Activated T-cell treated with anti-CD3 and anti-CD28 coated beads for 48 hours (primary cell): ENCODE measurements around the gene FCHSD1.

Experiments used
- DNase-seq: peaks from one replicate; pipeline ENCODE4 v3.0.0-alpha.2; 2020; ENCODE audit warnings: low read depth

Gene FCHSD1

DNA sequence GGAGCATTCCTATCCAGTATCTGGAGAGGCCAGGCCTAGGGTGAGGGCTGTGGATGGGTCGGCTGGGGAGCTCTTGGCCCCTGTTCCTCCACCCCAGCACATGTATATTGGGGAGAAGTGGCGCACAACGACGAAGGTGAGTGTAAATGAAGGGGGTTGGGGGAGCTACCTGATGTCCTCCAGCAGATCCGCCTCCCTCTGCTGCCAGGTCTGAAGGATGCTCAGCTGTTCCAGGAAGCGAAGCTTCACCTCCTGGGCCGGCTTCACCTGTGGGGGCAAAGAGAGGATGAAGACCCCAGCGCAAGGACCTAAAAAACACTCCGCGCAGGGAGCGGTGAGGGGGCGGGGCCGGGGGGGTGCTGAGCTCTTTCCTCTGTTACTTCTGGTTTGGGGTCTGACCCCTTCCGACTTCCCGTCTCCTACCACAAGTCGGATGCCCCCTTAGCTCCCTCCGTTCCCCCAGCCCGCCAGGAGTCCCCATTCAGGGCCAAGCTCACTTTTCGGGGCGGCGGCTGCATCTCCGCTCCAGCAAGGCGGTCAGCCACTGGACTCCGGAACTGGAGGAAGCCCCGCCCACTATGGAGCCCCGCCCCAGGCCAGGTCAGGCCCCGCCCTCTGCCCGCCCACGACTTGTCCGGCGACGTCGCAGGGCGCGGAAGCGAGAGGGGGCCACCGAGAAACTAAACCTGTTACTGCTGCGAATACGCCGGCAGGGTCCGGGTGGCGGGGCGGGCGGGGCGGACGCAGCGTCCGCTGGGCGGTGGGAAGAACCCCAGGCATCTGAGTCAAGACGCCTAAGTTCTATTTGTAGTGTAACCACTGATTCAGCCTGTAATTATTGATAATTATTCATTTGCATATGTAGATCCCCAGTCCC lies at the start of gene FCHSD1:
TSS of gene FCHSD1 (minus strand) at position 568 of the 877 bp plus-strand sequence. CDS start at position 518, 50 bp downstream.
- peak; percentile 82 for DNase-seq

DNA sequence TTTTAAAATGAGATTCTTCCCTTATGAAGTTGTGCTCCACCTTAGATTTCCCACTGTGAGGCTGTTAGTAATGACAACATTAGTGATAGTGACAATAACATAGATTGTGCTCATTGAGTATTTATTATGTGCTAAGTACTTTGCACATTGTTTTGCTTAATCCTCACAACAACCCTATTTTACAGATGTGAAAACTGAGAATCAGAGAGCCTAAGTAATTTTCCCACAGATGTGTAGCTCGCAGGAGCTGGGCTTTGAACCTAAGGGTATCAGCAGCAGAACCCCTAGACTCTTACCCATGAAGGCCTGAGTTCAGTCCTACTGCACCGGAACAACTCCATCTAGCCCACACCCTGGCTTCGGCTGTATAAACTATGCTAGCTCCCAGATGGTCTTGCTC lies 46.4 kb upstream of the FCHSD1 start:
- DNase-seq = no peak

DNA sequence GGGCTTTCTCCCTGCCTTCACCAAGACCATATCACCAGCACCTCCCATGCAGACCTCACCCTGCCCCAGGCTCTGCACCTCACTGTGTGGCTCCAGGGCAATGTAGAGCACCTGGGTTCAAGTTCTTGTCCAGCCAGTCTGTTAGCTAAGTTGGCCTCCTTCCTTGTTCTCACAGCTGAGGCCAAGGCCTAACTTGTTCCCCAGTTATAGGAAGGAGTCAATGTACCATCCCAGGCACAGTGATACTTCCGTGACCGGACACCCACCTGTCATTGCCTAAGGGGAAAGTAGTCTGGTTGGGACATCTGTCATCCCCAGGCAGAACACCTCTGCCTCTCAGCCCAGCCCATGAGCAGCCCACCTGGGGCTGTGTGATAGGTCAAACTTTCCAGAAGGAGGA lies 45.2 kb upstream of the FCHSD1 start:
- no peak for DNase-seq

DNA sequence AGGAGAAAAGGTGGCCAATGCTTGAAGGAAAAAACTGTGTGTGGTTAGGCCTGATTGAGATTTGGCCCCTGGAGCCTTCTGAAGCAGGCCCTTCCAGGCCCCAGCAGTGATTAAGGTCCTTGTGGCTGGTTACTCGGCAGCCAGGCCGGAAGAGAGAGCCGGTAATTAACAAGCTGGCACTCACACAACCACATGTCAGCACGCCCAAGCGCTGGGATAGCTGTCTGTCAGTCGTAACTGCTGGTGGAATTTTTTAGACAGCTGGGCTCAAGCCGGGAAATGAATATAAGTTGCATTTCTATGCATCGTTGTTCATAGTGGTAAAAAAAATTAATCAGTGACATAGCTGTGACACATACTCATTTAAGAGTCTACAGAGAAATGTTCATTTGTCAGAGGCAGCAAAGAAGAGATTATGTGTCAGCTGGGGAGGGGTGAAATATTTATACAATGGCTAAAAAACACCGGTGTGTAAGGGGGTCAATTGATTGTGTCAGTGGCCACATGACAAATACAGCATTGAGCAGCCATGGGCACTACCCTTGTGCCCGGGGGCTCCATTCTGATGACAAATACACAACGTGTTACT lies 44.5 kb upstream of the FCHSD1 start:
- DNase-seq = no peak

DNA sequence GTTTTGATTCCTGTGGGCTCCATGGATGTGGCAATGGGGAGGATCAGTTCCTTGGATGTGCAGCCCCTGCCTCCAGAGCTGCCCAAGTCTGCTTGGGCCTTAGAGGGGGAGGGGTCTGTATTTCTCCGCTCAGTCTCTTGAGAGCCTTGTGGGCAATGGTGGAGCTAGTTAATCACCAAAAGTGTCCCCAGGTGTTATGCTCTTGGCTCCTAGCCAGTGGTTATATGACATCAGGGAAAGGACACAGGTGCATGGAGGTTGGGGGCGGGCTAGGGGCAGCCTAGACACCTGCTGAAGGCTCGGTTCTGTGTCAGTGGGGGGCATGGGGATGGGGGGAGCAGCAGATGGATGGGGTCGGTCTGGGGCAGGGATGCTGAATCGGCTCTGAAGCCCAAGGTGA lies 43.3 kb upstream of the FCHSD1 start:
- DNase-seq = no peak

DNA sequence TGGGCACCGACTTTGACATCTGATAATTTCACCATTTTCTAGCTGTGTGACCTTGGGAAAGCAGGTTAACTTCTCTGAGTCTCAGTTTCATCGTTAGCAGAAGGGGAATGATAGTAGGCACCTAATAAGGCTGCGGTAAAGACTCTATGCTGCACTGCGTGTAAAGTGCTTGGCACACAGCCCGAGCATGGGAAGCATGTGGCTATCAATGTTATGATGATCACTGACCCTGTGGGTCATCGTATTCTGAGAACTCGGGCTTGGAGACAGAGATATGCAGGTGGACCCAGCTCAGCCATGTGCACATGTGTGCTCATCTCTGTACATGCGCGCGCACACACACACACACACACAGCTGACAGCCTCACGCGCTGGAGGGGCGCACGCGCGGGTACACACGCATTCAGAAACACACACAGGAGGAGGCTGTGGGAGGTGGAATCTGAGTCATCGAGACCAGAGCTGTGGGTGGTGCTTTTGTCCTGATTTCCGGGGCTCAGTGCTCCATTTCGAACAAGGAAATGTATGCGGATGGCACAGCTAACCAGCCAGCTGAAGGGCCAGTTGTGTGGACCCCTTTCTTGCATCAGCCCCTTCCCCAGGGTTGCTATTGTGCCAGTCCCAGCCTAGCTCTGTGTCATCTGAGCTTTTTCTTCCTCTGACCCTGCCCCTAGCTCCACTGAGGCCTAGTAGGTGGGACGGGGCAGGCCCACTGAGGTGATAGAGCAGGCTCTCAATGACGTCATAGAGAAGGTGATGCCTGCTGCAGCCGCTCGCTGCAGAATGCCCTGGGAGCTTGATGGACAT lies 41.9 kb upstream of the FCHSD1 start:
- peak; percentile 74 for DNase-seq

DNA sequence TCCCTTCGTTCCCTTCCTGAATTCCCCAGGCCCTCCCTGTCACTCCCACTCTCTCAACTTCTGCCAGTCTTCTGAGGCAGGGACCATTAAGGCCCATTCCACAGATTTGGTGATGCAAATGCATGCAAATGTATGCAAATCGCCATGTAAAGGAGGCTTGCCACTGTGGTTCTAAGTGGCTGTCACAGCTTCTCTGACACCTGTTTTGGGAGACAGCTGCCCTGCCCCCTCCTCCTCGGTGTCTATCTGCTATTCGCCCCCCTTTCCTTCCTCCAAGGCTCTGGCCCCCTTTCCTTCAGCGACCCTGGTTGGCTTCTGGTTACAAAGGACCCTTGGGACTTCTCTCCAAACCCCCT lies 41.3 kb upstream of the FCHSD1 start:
- DNase-seq = no peak

DNA sequence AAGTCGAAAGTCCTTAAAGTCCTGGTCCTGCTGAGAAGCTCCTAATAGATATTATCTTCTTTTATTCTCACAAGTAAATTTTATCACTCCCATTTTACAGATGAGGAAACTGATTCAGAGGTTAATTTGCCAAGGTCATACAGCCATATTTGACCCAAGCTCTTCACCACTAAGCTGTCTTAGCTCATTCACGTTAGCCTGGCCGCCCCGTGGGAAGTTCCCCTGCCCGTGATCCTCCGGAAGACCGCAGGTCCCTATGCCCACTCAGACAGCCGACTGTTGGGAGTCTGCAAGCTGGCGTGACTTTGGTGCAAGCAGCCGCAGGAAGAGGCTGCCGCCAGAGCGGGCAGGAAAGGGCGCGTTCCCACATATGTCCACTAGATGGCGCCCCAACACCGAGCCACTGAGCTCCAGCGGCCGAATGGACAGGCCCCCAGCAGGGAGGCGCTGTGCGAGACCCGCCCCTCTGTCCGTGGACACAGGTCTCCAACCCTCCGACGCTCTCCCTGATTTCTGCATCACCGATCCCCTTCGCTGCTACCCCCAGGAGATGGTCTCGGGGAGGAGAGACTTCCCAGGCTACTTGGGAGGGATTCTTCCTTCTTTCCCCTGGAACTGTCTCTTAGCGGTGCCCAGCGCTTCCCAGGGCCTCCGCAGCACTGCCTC lies 40.8 kb upstream of the FCHSD1 start:
- peak; percentile 87 for DNase-seq

DNA sequence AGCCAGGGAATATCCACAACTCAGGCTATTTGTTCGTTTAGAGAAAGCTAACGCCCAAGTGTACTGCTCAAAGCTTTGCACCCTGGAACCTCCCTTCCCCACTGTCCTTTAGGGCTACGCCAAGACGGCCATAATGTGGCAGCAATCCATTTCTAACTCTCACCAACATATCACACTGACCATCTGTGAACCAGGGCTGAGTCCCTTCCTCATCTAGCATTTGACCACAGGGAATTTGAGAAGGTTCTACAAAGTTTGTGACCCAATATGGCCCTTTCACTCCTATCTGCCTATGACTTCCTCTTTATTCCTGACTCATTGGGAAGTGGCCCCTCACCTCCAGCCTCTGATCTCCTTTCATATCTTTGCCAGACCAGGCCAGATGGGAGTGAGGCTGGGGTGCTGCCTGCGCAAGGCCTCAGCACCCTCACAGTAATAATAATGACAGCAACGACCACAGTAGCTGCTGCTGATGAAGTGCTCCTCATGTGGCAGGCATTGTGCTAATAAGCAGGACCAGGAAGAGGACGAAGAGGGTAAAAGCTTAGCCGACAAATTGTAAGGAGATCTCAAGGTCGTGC lies 40.2 kb upstream of the FCHSD1 start:
- DNase-seq = no peak

DNA sequence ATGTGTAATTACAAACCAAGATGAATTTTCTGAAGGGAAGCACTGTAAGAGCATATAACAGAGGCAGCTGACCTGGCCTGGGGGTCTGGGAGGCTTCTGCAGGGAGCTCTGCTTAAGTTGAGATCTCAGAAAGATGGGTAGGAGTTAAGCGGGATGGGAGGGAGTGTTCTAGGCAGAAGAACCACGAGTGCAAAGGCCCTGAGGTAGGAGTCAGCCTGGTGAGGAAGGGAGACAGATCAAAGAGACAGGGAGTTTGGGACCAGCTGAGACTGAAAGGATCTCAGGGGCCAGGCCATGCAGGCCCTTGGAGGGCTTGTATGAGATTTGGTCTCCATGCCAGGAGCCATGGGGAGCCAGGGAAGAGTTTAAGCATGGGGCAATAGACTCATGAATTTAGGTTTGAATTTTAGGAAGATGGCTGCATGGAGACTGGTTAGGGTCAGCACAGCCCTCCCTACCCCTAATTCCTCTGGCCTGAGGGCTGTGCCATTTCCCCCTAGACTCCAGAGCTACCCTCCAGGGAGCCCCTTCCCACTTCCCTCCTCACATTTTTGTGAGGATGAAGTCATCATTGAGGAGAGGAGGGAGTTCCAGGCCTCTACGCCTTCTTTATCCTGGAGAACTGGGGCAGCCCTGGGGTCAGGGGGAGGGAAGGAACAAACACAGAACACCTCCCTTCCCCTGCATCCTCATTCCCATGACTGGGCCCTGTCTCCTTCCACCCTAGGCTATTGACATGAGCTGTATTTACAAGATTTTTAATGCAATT lies 35.6 kb upstream of the FCHSD1 start:
- no peak for DNase-seq

DNA sequence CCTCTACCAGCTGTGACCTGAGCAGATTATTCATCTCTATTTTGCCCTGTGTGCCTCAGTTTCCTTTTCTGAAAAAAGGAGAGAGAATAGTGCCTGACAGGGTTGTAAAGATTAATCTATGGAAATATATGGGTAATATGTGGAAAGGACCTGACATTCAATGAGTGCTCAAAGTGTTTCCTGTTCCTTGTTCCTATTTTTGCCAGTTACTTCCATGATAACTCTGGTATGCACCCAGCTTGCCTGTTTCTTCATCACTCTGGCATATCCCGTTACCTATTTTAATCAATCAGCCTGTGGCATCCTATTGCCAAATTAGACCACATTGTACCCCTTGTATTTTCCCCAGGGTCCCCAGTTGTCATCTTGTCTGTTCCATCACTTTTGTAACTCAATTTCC lies 34.4 kb upstream of the FCHSD1 start:
- no peak for DNase-seq

DNA sequence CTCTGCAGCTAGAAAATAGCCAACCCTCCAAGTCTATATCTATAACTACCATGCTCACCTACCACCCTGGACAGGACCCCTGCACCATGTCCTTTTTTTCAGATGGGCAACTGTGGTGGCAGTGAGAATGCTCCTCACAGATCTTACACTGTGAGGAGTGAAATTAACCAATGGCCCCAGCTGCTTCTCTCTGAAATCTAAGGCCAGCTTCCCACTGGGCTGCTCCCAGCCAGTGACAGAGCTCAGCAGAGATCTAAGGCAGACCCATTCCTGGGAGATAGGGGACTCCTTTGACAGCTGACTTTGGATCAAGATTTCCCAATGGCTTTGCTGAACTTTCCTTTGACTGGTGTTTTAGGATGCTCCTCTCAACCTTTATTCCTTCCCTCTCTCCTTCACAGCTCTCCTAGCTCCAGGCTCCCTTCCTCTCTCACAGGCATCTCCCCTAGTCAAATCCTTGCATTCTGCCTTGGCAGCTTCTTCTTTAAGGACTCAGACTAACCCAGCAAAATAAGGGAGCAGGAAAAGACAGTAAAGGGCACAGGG lies 32.5 kb upstream of the FCHSD1 start:
- no peak for DNase-seq

DNA sequence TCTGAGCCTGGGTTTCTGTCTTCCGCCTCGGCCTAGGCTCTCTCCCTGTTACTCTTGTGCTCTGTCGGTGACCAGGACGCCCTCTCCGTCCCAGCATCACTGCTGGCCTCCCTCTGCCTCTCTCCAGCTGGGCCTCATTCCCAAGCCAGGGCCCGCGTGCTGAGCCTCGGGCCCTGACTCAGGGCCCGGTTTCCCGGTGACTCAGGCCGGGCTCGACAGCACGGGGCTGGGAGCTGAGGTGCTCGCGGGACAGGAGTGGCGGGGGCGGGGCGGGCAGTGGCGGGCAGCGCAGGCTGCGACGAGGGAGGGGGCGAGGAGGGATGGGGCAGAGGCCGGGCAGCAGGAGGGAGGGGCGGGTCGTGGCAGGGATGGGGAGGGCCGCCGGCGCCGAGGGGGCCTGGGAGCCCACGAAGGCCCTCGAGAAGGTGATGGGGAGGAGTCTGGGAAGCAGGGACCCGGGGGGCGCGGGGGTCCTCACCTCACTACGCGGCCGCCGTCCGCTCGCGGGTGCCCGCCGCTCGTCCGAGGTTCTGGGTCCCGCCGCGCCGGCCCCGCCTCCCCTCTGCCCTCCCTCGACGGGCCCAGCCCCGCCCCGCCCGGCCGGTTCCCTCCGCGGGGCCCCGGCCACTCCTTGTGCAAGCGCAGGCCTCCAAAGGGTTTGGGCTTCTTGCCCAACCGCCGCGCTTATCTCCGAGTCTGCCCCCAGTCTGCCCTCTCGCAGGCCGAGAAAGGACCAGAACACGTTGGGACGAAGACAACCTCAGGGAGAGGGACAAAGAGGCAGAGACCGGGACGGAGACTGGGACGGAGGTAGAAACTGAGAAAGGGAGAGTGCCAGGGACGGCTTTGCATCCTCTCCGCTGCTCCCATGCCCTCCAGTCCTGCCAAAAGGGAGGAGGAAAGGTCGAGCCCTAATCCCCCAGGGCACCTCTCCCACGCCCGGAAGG lies 30.8 kb upstream of the FCHSD1 start, which contains the start of gene ARAP3:
TSS of gene ARAP3 (minus strand) at position 536 of the 947 bp plus-strand sequence. CDS start 1,744 bp downstream, outside the sequence.
- peak; percentile 41 for DNase-seq

DNA sequence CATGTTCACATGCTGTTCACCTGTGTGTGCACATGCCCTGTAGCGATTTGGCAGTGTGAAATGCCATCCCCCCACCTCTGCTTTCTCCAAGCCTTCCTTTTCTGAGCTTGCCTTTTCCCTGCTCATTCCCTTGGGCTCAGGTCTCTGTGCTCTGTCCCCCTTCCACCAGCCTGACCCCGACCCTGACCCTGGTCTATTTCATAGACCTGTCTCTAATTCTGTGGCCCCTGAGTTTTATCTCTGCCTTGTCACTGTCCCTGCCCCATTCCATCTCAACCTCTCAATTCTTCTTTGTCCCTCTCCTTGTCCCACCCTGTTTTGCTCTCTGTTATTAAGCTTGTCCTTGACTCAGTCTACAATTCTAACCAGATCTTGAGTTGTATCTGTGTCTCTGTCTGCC lies 30.1 kb upstream of the FCHSD1 start:
- no peak for DNase-seq

DNA sequence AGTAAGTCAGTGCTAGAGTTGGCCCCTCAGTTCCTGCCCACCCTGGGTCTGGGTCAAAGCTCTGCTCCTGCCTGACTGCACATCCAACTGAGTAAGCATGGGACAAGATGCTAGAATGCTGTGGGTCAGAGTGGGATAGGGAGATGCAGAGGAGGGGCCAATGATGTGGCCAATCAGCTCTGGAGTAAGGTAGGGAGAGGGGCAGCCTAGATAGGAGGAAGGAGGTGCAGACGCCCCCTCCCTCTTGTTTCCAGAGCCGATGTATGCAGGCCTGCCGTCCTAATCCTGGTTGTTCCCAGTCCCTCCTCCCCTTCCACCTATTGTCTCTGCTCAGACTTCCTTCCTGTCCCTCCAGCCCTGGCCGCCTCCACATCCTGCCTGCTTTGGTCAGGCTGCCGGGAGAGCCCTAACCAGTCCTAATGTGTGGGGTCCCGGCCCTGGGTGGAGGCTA lies 29.6 kb upstream of the FCHSD1 start:
- no peak for DNase-seq

DNA sequence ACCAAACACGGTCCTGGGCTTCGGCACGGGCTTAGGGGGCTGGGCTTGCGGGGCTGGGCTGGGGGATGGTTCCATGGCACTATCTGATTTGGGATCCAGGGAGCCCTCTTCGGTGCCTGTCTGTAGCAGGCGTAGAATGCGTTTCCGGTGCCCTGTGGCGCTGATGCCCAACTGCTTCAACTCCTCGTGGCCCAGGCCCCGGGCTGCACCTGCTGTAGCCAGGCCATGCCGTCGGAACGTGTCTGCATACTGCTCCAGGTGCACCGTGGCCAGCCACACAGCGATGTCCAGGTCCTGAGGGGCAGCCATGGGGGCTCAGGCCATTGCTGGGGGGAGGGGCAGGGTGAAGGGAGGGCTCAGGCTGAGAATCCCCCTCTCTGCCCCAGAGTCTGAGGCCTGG lies 29.0 kb upstream of the FCHSD1 start:
- DNase-seq = no peak

DNA sequence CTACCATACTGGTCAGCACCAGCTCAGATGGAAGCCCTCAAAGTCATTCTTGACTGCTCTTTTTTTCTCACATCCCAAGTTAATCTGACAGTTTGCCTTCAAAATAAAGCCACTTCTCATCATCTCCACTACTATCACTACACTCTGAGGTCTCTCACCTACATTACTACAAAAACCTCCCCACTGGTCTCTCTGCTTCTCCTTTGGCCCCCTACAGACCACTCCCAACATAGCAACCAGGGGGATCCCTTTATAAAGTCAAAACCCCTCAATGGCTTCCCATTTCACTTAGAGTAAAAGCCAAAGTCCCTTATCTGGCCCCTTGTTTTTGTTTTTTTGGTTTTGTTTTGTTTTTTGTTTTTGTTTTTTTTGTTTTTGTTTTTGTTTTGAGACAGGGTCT lies 26.2 kb upstream of the FCHSD1 start:
- no peak for DNase-seq

DNA sequence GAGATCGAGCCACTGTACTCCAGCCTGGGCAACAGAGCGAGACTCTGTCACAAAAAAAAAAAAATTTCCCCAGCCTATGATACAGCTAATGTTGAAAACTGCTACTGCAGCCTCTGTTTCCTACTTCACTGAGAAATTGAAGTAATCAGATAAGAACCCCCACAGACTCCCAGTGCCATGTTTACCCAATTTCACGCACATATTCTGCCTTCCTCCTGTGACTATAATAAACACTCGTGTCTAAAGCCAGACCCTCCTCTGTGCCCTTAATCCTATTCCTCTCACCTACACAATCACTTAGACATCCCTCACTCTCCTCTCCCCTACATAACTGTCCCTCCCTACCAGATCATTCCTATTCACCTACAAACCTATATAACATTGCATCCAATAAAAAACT lies 24.5 kb upstream of the FCHSD1 start:
- DNase-seq = no peak

DNA sequence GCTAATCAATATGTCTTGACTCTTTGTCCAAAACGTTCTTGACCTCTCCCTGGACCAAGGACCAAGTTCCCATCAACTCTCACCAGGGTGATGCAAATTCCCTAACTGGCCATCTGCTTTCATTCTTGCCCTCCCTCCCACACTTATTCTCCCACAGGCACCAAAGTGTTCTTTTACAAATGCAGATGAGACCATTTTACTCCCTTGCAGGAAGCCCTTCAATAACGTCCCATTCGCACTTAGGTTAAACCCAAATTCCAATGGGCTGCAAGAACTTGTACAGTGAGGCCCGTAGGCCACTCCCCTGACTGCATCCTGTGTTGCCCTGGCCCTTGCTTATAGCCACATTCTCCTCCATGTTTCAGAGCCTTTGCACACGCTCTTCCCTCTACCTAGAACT lies 23.5 kb upstream of the FCHSD1 start:
- DNase-seq = no peak
